ENCODE results near the gene ABCF2. TPM values are rescaled to one million over a fixed set of nuclear protein-coding genes. Genes with fewer than 3 reads are reported as not detected.

Gene ABCF2
- total RNA-seq, 1 donor = 70.0 TPM

- no peak for TF ChIP-seq CTCF (IDR thresholded peaks at IDR 0.05; ENCODE audit: insufficient read depth, low read depth, low read length)
- no peak overlapping the region for H3K4me3 ChIP-seq (ENCODE audit: low read depth, low read length)
- no peak for DNase-seq (ENCODE audit: low read depth)
Observed at GRCh38 chr7:151260883-151261282, 33.9 kb upstream of the ABCF2 start.

- DNase-seq (ENCODE audit: low read depth) = no peak
- H3K4me3 ChIP-seq (ENCODE audit: low read depth, low read length) = no peak overlapping the region
- TF ChIP-seq CTCF (IDR thresholded peaks at IDR 0.05; ENCODE audit: insufficient read depth, low read depth, low read length) = no peak
Observed at GRCh38 chr7:151260471-151260870, 33.5 kb upstream of the ABCF2 start.

- DNase-seq (ENCODE audit: low read depth) = no peak
- no peak overlapping the region for H3K4me3 ChIP-seq (ENCODE audit: low read depth, low read length)
- TF ChIP-seq CTCF (IDR thresholded peaks at IDR 0.05; ENCODE audit: insufficient read depth, low read depth, low read length) = no peak
Observed at GRCh38 chr7:151257990-151258389, 31.0 kb upstream of the ABCF2 start.

GRCh38 chr7:151256410-151257045 is 29.5 kb upstream of the ABCF2 start:
- no peak overlapping the region for H3K4me3 ChIP-seq (ENCODE audit: low read depth, low read length)
- no peak for DNase-seq (ENCODE audit: low read depth)
- TF ChIP-seq CTCF (IDR thresholded peaks at IDR 0.05; ENCODE audit: insufficient read depth, low read depth, low read length) = no peak

- H3K4me3 ChIP-seq (ENCODE audit: low read depth, low read length) = no peak overlapping the region
- no peak for TF ChIP-seq CTCF (IDR thresholded peaks at IDR 0.05; ENCODE audit: insufficient read depth, low read depth, low read length)
- DNase-seq (ENCODE audit: low read depth) = no peak
Observed at GRCh38 chr7:151255390-151255789, 28.4 kb upstream of the ABCF2 start.

- DNase-seq (ENCODE audit: low read depth) = no peak
- H3K4me3 ChIP-seq (ENCODE audit: low read depth, low read length) = no peak overlapping the region
- TF ChIP-seq CTCF (IDR thresholded peaks at IDR 0.05; ENCODE audit: insufficient read depth, low read depth, low read length) = no peak
Observed at GRCh38 chr7:151254851-151255250, 27.8 kb upstream of the ABCF2 start.

- H3K4me3 ChIP-seq (ENCODE audit: low read depth, low read length) = no peak overlapping the region
- no peak for TF ChIP-seq CTCF (IDR thresholded peaks at IDR 0.05; ENCODE audit: insufficient read depth, low read depth, low read length)
- DNase-seq (ENCODE audit: low read depth) = no peak
Observed at GRCh38 chr7:151254316-151254715, 27.3 kb upstream of the ABCF2 start.

All from fibroblast of villous mesenchyme (primary cell).